Mucosa of stomach (tissue), 1 donor: ENCODE results near the gene TDP1.

Experiments used
- H3K27me3 ChIP-seq: one replicate; pipeline ENCODE4 v1.7.0; 2013; ENCODE audit warnings: mild to moderate bottlenecking, low read length; ENCODE audit not compliant: control insufficient read depth, insufficient read depth
- H3K36me3 ChIP-seq: one replicate; pipeline ENCODE4 v1.7.0; 2013; ENCODE audit warnings: low read length; ENCODE audit not compliant: control insufficient read depth, insufficient read depth
- H3K4me1 ChIP-seq: one replicate; pipeline ENCODE4 v1.7.0; 2013; ENCODE audit warnings: mild to moderate bottlenecking, low read length; ENCODE audit not compliant: control insufficient read depth, insufficient read depth
- H3K4me3 ChIP-seq: one replicate; pipeline ENCODE4 v1.7.0; 2013; ENCODE audit warnings: low read length
- H3K9ac ChIP-seq: one replicate; pipeline ENCODE4 v1.7.0; 2013; ENCODE audit warnings: mild to moderate bottlenecking, low read length, moderate library complexity
- H3K9me3 ChIP-seq: one replicate; pipeline ENCODE4 v1.7.0; 2013; ENCODE audit warnings: mild to moderate bottlenecking, low read length, moderate library complexity; ENCODE audit not compliant: control insufficient read depth
- donor health status: Pancreatic carcinoma.

TDP1 gene

GRCh38 chr14:89920056-89920455 is 35.7 kb upstream of the TDP1 start:
- Histone ChIP-seq H3K9me3 (no peaks in the 10 kb centered on the region), H3K4me3 (no peak overlapping the region), H3K27me3 (no peaks in the 10 kb centered on the region), H3K4me1 (no peaks in the 10 kb centered on the region), H3K36me3 (no peaks in the 10 kb centered on the region), H3K9ac (no peak overlapping the region)

DNA sequence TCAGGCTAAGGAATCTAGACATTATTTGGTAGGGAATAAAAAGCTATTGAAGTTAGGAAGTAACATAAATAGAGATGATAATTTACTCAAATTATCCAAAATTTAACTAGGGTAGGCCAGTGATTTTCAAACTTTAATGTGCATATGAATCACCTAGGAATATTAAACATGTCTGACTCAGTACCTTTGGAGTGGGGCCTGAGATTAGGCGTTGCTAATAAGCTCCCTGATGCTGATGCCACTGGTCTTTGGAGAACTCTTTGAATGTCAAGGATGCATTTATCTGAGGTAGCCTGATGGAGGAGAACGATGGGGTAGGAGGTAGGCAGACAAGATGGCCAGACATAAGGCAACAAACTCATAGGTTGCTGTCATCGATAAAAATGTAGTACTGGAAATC is 34.4 kb upstream of the TDP1 start:
- Histone ChIP-seq H3K9me3 (no peaks in the 10 kb centered on the region), H3K27me3 (no peaks in the 10 kb centered on the region), H3K4me3 (no peak overlapping the region), H3K9ac (no peak overlapping the region), H3K4me1 (no peaks in the 10 kb centered on the region), H3K36me3 (no peaks in the 10 kb centered on the region)

DNA sequence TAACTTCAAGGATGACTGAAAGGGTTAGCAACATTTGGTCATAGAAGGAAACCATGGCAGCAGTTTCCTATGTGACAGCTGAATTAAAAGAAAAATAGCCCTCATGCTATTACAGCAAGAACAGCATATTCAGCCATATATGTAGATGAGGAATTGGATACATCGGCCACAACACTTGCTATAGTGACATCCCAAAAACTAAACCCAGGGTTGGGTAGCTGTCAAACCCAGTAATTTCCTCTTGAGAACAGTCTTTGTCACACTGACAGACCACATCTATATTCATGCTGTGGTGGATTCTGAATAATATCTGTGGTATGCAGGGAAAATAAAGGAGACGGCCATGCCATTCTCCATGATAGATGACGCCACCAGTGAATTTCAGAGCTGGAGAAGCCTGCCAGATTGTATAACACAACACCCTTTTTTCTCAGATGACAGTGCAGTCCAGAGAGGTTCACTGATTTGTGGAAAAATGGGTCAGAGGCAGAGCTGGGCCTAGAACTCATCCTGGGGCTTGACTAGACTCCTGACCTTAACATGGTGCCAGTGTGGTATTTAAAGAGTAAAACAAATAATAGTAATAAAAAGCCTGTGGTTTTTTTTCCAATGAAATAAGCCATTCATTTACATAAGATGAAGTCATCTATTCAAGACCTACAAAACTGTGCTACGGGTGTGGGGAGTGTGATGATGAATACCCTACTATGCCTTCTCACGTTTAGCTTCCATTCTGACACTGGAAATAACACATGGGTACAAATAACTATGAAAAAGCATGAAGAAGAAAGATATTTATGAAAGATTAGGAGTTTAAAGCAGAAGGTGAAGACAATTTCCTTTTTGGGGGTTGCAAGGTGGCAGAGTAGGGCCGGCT is 33.5 kb upstream of the TDP1 start:
- H3K36me3 ChIP-seq = no peaks in the 10 kb centered on the region
- H3K4me1 ChIP-seq = no peaks in the 10 kb centered on the region
- H3K9me3 ChIP-seq = no peaks in the 10 kb centered on the region
- no peaks in the 10 kb centered on the region for H3K27me3 ChIP-seq
- H3K9ac ChIP-seq = no peak overlapping the region
- H3K4me3 ChIP-seq = no peak overlapping the region

- Histone ChIP-seq H3K9ac (no peak overlapping the region), H3K4me3 (no peak overlapping the region), H3K27me3 (no peaks in the 10 kb centered on the region), H3K36me3 (no peaks in the 10 kb centered on the region), H3K4me1 (no peaks in the 10 kb centered on the region), H3K9me3 (no peaks in the 10 kb centered on the region)
Observed at GRCh38 chr14:89924268-89924667, 31.5 kb upstream of the TDP1 start.

- no peaks in the 10 kb centered on the region for H3K36me3 ChIP-seq
- no peaks in the 10 kb centered on the region for H3K9me3 ChIP-seq
- H3K4me1 ChIP-seq = no peaks in the 10 kb centered on the region
- H3K4me3 ChIP-seq = no peak overlapping the region
- no peaks in the 10 kb centered on the region for H3K27me3 ChIP-seq
- H3K9ac ChIP-seq = no peak overlapping the region
Observed at GRCh38 chr14:89926694-89927093, 29.0 kb upstream of the TDP1 start.

DNA sequence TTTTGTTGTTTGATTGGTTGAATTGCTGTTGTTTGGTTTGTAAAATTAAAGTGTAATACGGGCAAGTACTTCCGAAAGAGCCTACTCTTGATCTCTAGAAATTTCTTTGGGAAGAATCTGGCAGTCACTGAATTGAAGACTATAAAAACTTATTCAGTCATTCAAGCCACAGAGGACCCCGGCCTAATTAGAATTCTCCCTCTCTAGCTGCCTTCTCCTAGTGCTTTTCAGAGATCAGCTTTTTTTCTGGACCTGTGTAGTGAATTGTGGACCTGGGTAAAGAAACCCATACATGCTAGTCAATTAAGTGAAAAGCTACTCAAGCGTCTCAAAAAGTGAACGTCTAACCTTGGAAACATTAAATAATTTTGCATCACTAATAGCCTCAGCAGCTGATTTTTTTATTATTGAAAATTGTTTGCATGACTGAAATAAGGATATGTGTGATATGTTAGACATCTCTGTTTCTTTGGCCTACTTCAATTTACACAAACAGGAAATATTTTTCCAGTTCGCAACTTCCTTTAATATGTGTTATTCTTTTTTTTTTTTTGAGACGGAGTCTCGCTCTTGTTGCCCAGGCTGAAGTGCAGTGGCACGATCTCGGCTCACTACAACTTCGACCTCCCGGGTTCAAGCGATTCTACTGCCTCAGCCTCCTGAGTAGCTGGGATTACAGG is 28.4 kb upstream of the TDP1 start:
- no peaks in the 10 kb centered on the region for H3K9me3 ChIP-seq

DNA sequence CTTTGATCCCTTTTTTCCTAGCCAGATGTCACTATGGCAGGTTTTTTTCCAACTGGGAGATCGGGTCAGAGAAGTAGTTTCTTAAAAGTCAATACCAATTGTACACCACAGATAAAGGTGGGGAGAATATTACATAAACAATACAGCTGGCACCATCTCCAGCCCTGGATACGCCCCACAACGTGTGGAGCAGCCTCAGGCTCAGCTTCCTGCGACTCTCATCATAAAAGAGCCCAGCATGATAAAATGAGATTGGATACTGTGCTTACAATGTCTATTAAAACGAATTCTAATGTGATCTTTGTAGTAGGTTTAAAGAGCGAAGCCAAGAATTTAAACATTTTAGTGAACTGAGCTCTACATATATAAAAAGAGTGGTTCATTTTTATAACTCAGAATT is 22.7 kb upstream of the TDP1 start:
- Histone ChIP-seq H3K9ac (no peak overlapping the region), H3K4me1 (no peaks in the 10 kb centered on the region), H3K27me3 (no peaks in the 10 kb centered on the region), H3K9me3 (no peaks in the 10 kb centered on the region), H3K4me3 (no peak overlapping the region), H3K36me3 (no peaks in the 10 kb centered on the region)

More for the DNA sequence above, 28.4 kb upstream of the TDP1 start:
- Histone ChIP-seq H3K27me3 (no peaks in the 10 kb centered on the region), H3K9ac (no peak overlapping the region), H3K4me3 (no peak overlapping the region), H3K36me3 (no peaks in the 10 kb centered on the region), H3K4me1 (no peaks in the 10 kb centered on the region)

GRCh38 chr14:89936654-89937185 is 19.0 kb upstream of the TDP1 start:
- H3K4me3 ChIP-seq = no peak overlapping the region
- no peaks in the 10 kb centered on the region for H3K27me3 ChIP-seq
- H3K4me1 ChIP-seq = no peaks in the 10 kb centered on the region
- no peaks in the 10 kb centered on the region for H3K36me3 ChIP-seq
- no peaks in the 10 kb centered on the region for H3K9me3 ChIP-seq
- no peak overlapping the region for H3K9ac ChIP-seq

GRCh38 chr14:89941830-89942377 is 13.8 kb upstream of the TDP1 start:
- Histone ChIP-seq H3K4me1 (no peaks in the 10 kb centered on the region), H3K9me3 (no peaks in the 10 kb centered on the region), H3K4me3 (no peak overlapping the region), H3K36me3 (no peaks in the 10 kb centered on the region), H3K9ac (no peak overlapping the region), H3K27me3 (no peaks in the 10 kb centered on the region)

- Histone ChIP-seq H3K9ac (no peak overlapping the region), H3K9me3 (no peaks in the 10 kb centered on the region), H3K36me3 (no peaks in the 10 kb centered on the region), H3K4me3 (no peak overlapping the region), H3K4me1 (no peaks in the 10 kb centered on the region), H3K27me3 (no peaks in the 10 kb centered on the region)
Observed at GRCh38 chr14:89947344-89947743, 8.4 kb upstream of the TDP1 start.

- H3K9ac ChIP-seq = no peak overlapping the region
- no peaks in the 10 kb centered on the region for H3K9me3 ChIP-seq
- no peaks in the 10 kb centered on the region for H3K36me3 ChIP-seq
- no peak overlapping the region for H3K4me3 ChIP-seq
- peaks cover 11% of the 10 kb centered on the region for H3K4me1 ChIP-seq
- H3K27me3 ChIP-seq = no peaks in the 10 kb centered on the region
Observed at GRCh38 chr14:89952576-89952975, 3.2 kb upstream of the TDP1 start.

GRCh38 chr14:89953602-89954001 is 2.1 kb upstream of the TDP1 start:
- H3K36me3 ChIP-seq = no peaks in the 10 kb centered on the region
- peaks cover 14% of the 10 kb centered on the region for H3K4me1 ChIP-seq
- no peaks in the 10 kb centered on the region for H3K27me3 ChIP-seq
- no peaks in the 10 kb centered on the region for H3K9me3 ChIP-seq
- H3K9ac ChIP-seq = no peak overlapping the region
- no peak overlapping the region for H3K4me3 ChIP-seq
